Neural cell (in vitro differentiated cells): Measurements from ENCODE around the gene NRXN2.

Experiments used
- CTCF ChIP-seq: fragments of 450-650 bp; IDR thresholded peaks from 2 replicates; pipeline ENCODE4 v1.5.1; 2014; ENCODE audit warnings: antibody characterized with exemption, mild to moderate bottlenecking, moderate library complexity; ENCODE audit not compliant: poor library complexity, severe bottlenecking
- EZH2 ChIP-seq: fragments of 200-600, 300-800 bp; shearing (Covaris generic), sonication (generic); IDR thresholded peaks from 2 replicates; pipeline ENCODE4 v1.6.1; 2014; ENCODE audit warnings: antibody characterized with exemption, low read length, borderline replicate concordance, mild to moderate bottlenecking; ENCODE audit not compliant: insufficient read depth, poor library complexity, severe bottlenecking
- POLR2AphosphoS5 ChIP-seq: IDR thresholded peaks from 2 replicates; pipeline ENCODE4 v1.6.1; 2012
- RAD21 ChIP-seq: fragments of 450-650 bp; conservative IDR thresholded peaks from 2 replicates; pipeline ENCODE4 v1.6.1; 2014; ENCODE audit warnings: antibody characterized with exemption, mild to moderate bottlenecking, moderate library complexity
- TAF1 ChIP-seq: IDR thresholded peaks from 2 replicates; pipeline ENCODE4 v1.6.1; 2012; ENCODE audit warnings: low read depth

GRCh38 chr11:64718084-64718779 is 4.8 kb downstream of the NRXN2 start:
- TF ChIP-seq CTCF = no peak
- TF ChIP-seq RAD21 = no peak
- no peak for TF ChIP-seq TAF1
- TF ChIP-seq EZH2 = no peak
- TF ChIP-seq POLR2AphosphoS5 = no peak
